K562 (cell line): ENCODE data around the gene SENP3. TPM values are rescaled to one million over a fixed set of nuclear protein-coding genes. Genes with fewer than 3 reads are reported as not detected.
A peak's percentile ranks its signal among the peaks of the same experiment; 100 is the strongest.

ENCODE experiments used
- ASH1L ChIP-seq: fragments of 450-650 bp; IDR thresholded peaks from 2 replicates; pipeline ENCODE4 v1.6.1; 2018; ENCODE audit warnings: borderline replicate concordance, mild to moderate bottlenecking, low read depth; ENCODE audit not compliant: partially characterized antibody
- BMI1 ChIP-seq: fragments of 150-350 bp; IDR thresholded peaks from 2 replicates; pipeline ENCODE4 v1.6.1; 2014; ENCODE audit warnings: low read length
- ELF2 ChIP-seq: fragments of 250-450 bp; sonication (Bioruptor Pico); IDR thresholded peaks from 2 replicates; pipeline ENCODE4 v1.5.0; 2021; ENCODE audit warnings: mild to moderate bottlenecking
- FOXP4 ChIP-seq: sonication (generic); formaldehyde crosslinking; IDR thresholded peaks from 2 replicates; pipeline ENCODE4 v1.8.0; 2022; ENCODE audit warnings: mild to moderate bottlenecking, missing genetic modification reagents, borderline replicate concordance
- ILF3 ChIP-seq: fragments of 450-650 bp; IDR thresholded peaks from 2 replicates; pipeline ENCODE4 v1.6.1; 2018; ENCODE audit warnings: antibody characterized with exemption, mild to moderate bottlenecking, moderate library complexity, borderline replicate concordance
- IRF2 ChIP-seq: sonication (generic); formaldehyde crosslinking; IDR thresholded peaks from 2 replicates; pipeline ENCODE4 v1.8.1; 2022; ENCODE audit warnings: mild to moderate bottlenecking, missing genetic modification reagents
- MLX ChIP-seq, 2 experiments: fragments of 450-650 bp in 1 of 2; sonication (generic) in 1 of 2; formaldehyde crosslinking; conservative IDR thresholded peaks; 2 replicates each; pipeline versions ENCODE4 v1.4.0 to v1.8.1; 2020 to 2022; ENCODE audit warnings: mild to moderate bottlenecking in 1 of 2, missing genetic modification reagents in 1 of 2
- POLR2AphosphoS5 ChIP-seq: IDR thresholded peaks from 2 replicates; pipeline ENCODE4 v1.6.1; 2011; ENCODE audit warnings: mild to moderate bottlenecking, low read depth, low read length, moderate library complexity; ENCODE audit not compliant: control insufficient read depth, insufficient read depth
- POU5F1 ChIP-seq: fragments of 150-350 bp; IDR thresholded peaks from 2 replicates; pipeline ENCODE4 v1.6.1; 2014; ENCODE audit warnings: borderline replicate concordance, low read length, low read depth, mild to moderate bottlenecking; ENCODE audit not compliant: partially characterized antibody
- SIX5 ChIP-seq, 2 experiments: IDR thresholded peaks; 2 replicates each; pipeline ENCODE4 v1.6.1; 2011; ENCODE audit warnings: low read length in 2 of 2, borderline replicate concordance in 1 of 2, low read depth in 1 of 2, mild to moderate bottlenecking in 1 of 2, moderate library complexity in 1 of 2; ENCODE audit not compliant: insufficient read depth in 1 of 2
- TFAM ChIP-seq: fragments of 250-450 bp; sonication (Bioruptor Pico); conservative IDR thresholded peaks from 2 replicates; pipeline ENCODE4 v1.5.0; 2021; ENCODE audit warnings: mild to moderate bottlenecking, moderate library complexity
- polyA plus RNA-seq, 8 experiments: library from polyadenylated mRNA; depleted of rRNA in 4 of 8; stranded (reverse) in 5 of 8; unstranded in 3 of 8; fragments of >200 nt; fragmentation: Nextera tagmentation in 2 of 8; fragmentation: Illumina TruSeq in 1 of 8; extraction: Ambion mirVana in 2 of 8; extraction: Trizol in 1 of 8; gene quantifications; 2 replicates each; pipeline versions ENCODE4 v1.2.1 to v1.2.3, GENCODE V29; 2011 to 2014; ENCODE audit warnings: inconsistent platforms in 1 of 8, missing spikeins in 1 of 8
- total RNA-seq, 7 experiments: library from RNA; depleted of rRNA in 6 of 7; stranded (reverse); fragments of >200 nt in 6 of 7; fragmentation: Illumina TruSeq in 2 of 7; extraction: Trizol in 2 of 7; gene quantifications; 2 replicates each; pipeline versions ENCODE4 v1.2.1 to v1.2.3, GENCODE V29; 2011 to 2021; ENCODE audit warnings: low replicate concordance in 1 of 7

Gene SENP3
- total and polyA plus RNA-seq, 9 of the 15 experiments (the other 6 are each of a cell fraction or from before 2014, with no cell fraction given), result 0.63 to 102 (median 78.8) TPM

GRCh38 chr17:7579001-7579833 lies 17.5 kb downstream of the SENP3 start, which contains the start of gene CD68 (continued):
- 0 out of 2 replicates have a peak, but pooled peaks have one; percentile 63 for TF ChIP-seq FOXP4
- TF ChIP-seq IRF2, result no peak
- TF ChIP-seq POLR2AphosphoS5, result peak; percentile 93
- TF ChIP-seq POU5F1, result no peak
- TF ChIP-seq MLX (CRISPR knock-in tag; conservative IDR thresholded peaks at IDR 0.05), result no peak
- TF ChIP-seq SIX5 (IDR thresholded peaks at IDR 0.05; ENCODE audit: borderline replicate concordance in 1 of 2, insufficient read depth in 1 of 2, low read depth in 1 of 2, low read length in 2 of 2), result no peak
- TF ChIP-seq ELF2 (CRISPR knock-in tag), result 0 out of 2 replicates have a peak, but pooled peaks have one; percentile 12
- TF ChIP-seq BMI1, result peak; percentile 57; the same call in 1 of the 2 replicates
- TF ChIP-seq TFAM (CRISPR knock-in tag), result no peak
- TF ChIP-seq ILF3, result peak; percentile 86; the same call in 1 of the 2 replicates
- no peak for TF ChIP-seq ASH1L
